Gastrocnemius medialis (tissue), 4 donors: ENCODE results near the gene G6PC1. TPM values are rescaled to one million over a fixed set of nuclear protein-coding genes. Genes with fewer than 3 reads are reported as not detected.

Source experiments
- ATAC-seq, 2 donors: fragments of 150-250 bp; one replicate each; pipeline ENCODE4 v1.9.1; 2016
- DNase-seq, 2 donors: peaks; one replicate each; pipeline ENCODE4 v3.0.0-alpha.2; 2019
- H3K27ac ChIP-seq, 4 donors: fragments of 200-600 bp; sonication (generic); 1 replicate in 1 of 4; 2 replicates in 3 of 4; pipeline ENCODE4 v1.5.1; 2016 to 2018; ENCODE audit warnings: mild to moderate bottlenecking in 2 of 4, moderate library complexity in 1 of 4
- H3K27me3 ChIP-seq, 3 donors: fragments of 200-600 bp; sonication (generic) in 2 of 3; 1 replicate in 1 of 3; 2 replicates in 2 of 3; pipeline versions ENCODE4 v1.5.1 to v1.6.0; 2016 to 2019; ENCODE audit warnings: mild to moderate bottlenecking in 1 of 3, moderate library complexity in 1 of 3
- H3K36me3 ChIP-seq, 2 donors: fragments of 200-600 bp; sonication (generic) in 1 of 2; one replicate each; pipeline ENCODE4 v1.5.1; 2017 to 2018
- H3K4me1 ChIP-seq, 2 donors: fragments of 200-600 bp; sonication (generic) in 1 of 2; one replicate each; pipeline ENCODE4 v1.5.1; 2016 to 2017; ENCODE audit warnings: mild to moderate bottlenecking in 2 of 2
- H3K4me3 ChIP-seq, 4 donors: fragments of 200-600 bp; sonication (generic) in 3 of 4; 1 replicate in 1 of 4; 2 replicates in 3 of 4; pipeline ENCODE4 v1.5.1; 2016 to 2019; ENCODE audit warnings: mild to moderate bottlenecking in 2 of 4
- H3K9me3 ChIP-seq, 3 donors: fragments of 200-600 bp; sonication (generic) in 2 of 3; 1 replicate in 1 of 3; 2 replicates in 2 of 3; pipeline ENCODE4 v1.5.1; 2016 to 2019
- POLR2A ChIP-seq, 2 donors: fragments of 450-650 bp; IDR thresholded peaks; one replicate each; pipeline ENCODE4 v1.6.1; 2017; ENCODE audit warnings: antibody characterized with exemption in 2 of 2, mild to moderate bottlenecking in 2 of 2, moderate library complexity in 2 of 2
- in situ Hi-C, 4 donors: fragments of 200-750 bp; cut with MboI; loops; one replicate each; pipeline versions ENCODE4 v1.15.0 to v1.8.0; 2017; ENCODE audit warnings: low sequenced_read_pairs in 4 of 4
- intact Hi-C: fragments of 100-400 bp; cut with DNase I; formaldehyde crosslinking; loops from one replicate; pipeline ENCODE4 v1.15.1; 2023; ENCODE audit warnings: low total_unique reads
- total RNA-seq, 4 donors: library from RNA; depleted of rRNA; stranded (reverse); fragments of >200 nt; gene quantifications; one replicate each; pipeline versions ENCODE4 v1.1.0 to v1.2.3, GENCODE V29; 2016
- TF ChIP-seq, protein P1 (sequence below), 5 experiments: fragments of 450-650 bp in 3 of 5; fragments of 200-600 bp in 2 of 5; sonication (generic) in 2 of 5; IDR thresholded peaks in 4 of 5; conservative IDR thresholded peaks in 1 of 5; 1 replicate in 4 of 5; 2 replicates in 1 of 5; pipeline ENCODE4 v1.5.1; 2016 to 2019; ENCODE audit warnings: antibody characterized with exemption in 5 of 5, mild to moderate bottlenecking in 3 of 5, moderate library complexity in 3 of 5

Gene G6PC1
- total RNA-seq, 4 donors from 2014 or later, result 0.36 to 0.47 TPM; not detected in 2

DNA sequence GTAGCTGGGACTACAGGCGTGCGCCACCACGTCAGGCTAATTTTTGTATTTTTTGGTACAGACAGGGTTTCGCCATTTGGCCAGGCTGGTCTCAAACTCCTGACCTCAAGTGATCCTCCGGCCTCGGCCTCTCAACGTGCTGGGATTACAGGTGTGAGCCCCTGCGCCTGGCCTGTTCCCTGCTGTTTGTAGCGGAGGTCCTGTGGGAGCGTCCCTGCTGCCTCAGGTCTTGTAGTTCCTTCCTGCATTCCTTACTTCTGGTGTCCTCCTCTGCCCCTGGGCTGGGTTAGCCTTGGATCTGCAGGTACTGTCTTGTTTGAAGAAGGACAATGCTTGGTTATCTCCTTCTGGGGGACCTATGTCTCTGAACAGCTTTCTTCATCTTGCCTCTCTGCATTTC, 23.6 kb upstream of the G6PC1 start:
- Histone ChIP-seq H3K9me3 (no peaks in the 10 kb centered on the region), H3K4me3 (no peak overlapping the region), H3K36me3 (no peaks in the 10 kb centered on the region), H3K4me1 (no peaks in the 10 kb centered on the region), H3K27ac (no peak overlapping the region), H3K27me3 (no peaks in the 10 kb centered on the region)
- ATAC-seq (no peak), DNase-seq (no peak)
- no peak for TF ChIP-seq POLR2A (IDR thresholded peaks at IDR 0.05)
- TF ChIP-seq, protein P1, sequence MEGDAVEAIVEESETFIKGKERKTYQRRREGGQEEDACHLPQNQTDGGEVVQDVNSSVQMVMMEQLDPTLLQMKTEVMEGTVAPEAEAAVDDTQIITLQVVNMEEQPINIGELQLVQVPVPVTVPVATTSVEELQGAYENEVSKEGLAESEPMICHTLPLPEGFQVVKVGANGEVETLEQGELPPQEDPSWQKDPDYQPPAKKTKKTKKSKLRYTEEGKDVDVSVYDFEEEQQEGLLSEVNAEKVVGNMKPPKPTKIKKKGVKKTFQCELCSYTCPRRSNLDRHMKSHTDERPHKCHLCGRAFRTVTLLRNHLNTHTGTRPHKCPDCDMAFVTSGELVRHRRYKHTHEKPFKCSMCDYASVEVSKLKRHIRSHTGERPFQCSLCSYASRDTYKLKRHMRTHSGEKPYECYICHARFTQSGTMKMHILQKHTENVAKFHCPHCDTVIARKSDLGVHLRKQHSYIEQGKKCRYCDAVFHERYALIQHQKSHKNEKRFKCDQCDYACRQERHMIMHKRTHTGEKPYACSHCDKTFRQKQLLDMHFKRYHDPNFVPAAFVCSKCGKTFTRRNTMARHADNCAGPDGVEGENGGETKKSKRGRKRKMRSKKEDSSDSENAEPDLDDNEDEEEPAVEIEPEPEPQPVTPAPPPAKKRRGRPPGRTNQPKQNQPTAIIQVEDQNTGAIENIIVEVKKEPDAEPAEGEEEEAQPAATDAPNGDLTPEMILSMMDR (IDR thresholded peaks at IDR 0.05 in 4 of 5, conservative IDR thresholded peaks at IDR 0.05 in 1 of 5), result no peak
- in situ Hi-C loops (no loop called here), intact Hi-C loops (no loop called here)

DNA sequence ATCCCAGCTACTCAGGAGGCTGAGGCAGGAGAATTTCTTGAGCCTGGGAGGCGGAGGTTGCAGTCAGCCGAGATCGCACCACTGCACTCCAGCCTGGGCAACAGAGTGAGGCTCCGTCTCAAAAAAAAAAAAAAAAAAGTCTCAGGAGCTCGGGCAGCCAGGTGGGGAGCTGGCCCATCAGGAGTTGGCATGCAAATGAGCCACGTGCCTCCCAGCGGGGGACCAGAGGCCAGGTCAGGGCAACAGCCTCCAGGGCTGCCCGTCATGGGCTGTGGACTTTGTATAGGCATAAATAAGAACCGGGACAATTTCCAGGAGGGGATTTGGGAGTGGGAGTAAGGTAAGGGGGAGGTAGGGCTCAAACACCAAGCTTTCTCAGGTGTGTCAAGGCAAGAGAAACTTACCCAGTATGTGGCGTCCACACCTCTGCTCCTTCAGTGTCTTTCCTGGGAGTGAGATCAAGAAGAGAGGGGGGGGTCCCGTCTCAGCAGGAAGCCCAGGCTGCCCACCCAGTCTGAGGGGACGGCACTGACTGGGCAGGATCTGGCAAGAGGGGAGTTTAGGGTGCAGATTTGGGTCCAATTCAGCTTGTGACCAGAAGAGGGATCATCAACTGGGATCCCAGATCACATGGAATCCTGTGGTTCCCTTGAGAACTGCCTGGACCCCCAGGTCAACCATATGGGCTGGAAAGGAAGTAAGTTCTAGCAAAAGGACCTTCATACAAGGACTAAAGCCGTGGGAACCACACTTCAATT, 22.3 kb upstream of the G6PC1 start:
- DNase-seq, result no peak
- ATAC-seq, result no peak
- Histone ChIP-seq H3K4me1 (no peaks in the 10 kb centered on the region), H3K27me3 (no peaks in the 10 kb centered on the region), H3K27ac (no peak overlapping the region), H3K36me3 (no peaks in the 10 kb centered on the region), H3K4me3 (no peak overlapping the region), H3K9me3 (no peaks in the 10 kb centered on the region)
- in situ Hi-C loops, result no loop called here
- intact Hi-C loops, result no loop called here
- TF ChIP-seq POLR2A (IDR thresholded peaks at IDR 0.05), result no peak
- TF ChIP-seq, protein P1 (IDR thresholded peaks at IDR 0.05 in 4 of 5, conservative IDR thresholded peaks at IDR 0.05 in 1 of 5), result no peak

GRCh38 chr17:42878924-42879595, 21.5 kb upstream of the G6PC1 start:
- H3K27ac ChIP-seq, result no peak overlapping the region
- ATAC-seq (no peak), DNase-seq (no peak)
- H3K9me3 ChIP-seq, result no peaks in the 10 kb centered on the region
- no peaks in the 10 kb centered on the region for H3K27me3 ChIP-seq
- no peak overlapping the region for H3K4me3 ChIP-seq
- H3K4me1 ChIP-seq, result no peaks in the 10 kb centered on the region
- TF ChIP-seq POLR2A (IDR thresholded peaks at IDR 0.05), result no peak
- TF ChIP-seq, protein P1 (IDR thresholded peaks at IDR 0.05 in 4 of 5, conservative IDR thresholded peaks at IDR 0.05 in 1 of 5), result no peak
- in situ Hi-C loops, result no loop called here
- intact Hi-C loops, result no loop called here
- H3K36me3 ChIP-seq, result no peaks in the 10 kb centered on the region

GRCh38 chr17:42879596-42879985, 21.0 kb upstream of the G6PC1 start:
- in situ Hi-C loops, result no loop called here
- no peak overlapping the region for H3K27ac ChIP-seq
- no peak for DNase-seq
- TF ChIP-seq, protein P1 (IDR thresholded peaks at IDR 0.05 in 4 of 5, conservative IDR thresholded peaks at IDR 0.05 in 1 of 5), result no peak
- no peak for TF ChIP-seq POLR2A (IDR thresholded peaks at IDR 0.05)
- no peaks in the 10 kb centered on the region for H3K9me3 ChIP-seq
- H3K4me1 ChIP-seq, result no peaks in the 10 kb centered on the region
- no peak overlapping the region for H3K4me3 ChIP-seq
- intact Hi-C loops, result no loop called here
- H3K27me3 ChIP-seq, result no peaks in the 10 kb centered on the region
- ATAC-seq, result no peak
- H3K36me3 ChIP-seq, result no peaks in the 10 kb centered on the region
